PFSK-1 (cell line): Measurements from ENCODE around the gene GPR87.

Experiments
- FOXP2 ChIP-seq: optimal IDR thresholded peaks from 2 replicates; pipeline ENCODE3; 2011; ENCODE audit warnings: borderline replicate concordance, control low read depth, inconsistent platforms; ENCODE audit not compliant: insufficient read depth; ENCODE audit errors: extremely low read length, extremely low read depth
- POLR2AphosphoS5 ChIP-seq: IDR thresholded peaks from 2 replicates; pipeline ENCODE4 v1.6.1; 2012; ENCODE audit warnings: low read depth, mild to moderate bottlenecking, control low read depth, low read length, moderate library complexity
- TAF1 ChIP-seq: IDR thresholded peaks from 2 replicates; pipeline ENCODE4 v1.6.1; 2012; ENCODE audit warnings: low read length, control low read depth, borderline replicate concordance; ENCODE audit not compliant: insufficient read depth
- TF ChIP-seq, protein P1 (sequence below), 2 experiments: IDR thresholded peaks; 2 replicates each; pipeline versions ENCODE4 v1.6.1 to v1.8.0; 2011 to 2012; ENCODE audit warnings: low read depth in 2 of 2, low read length in 2 of 2, control low read depth in 1 of 2, inconsistent platforms in 1 of 2, mild to moderate bottlenecking in 1 of 2, moderate library complexity in 1 of 2; ENCODE audit not compliant: insufficient read depth in 1 of 2

DNA sequence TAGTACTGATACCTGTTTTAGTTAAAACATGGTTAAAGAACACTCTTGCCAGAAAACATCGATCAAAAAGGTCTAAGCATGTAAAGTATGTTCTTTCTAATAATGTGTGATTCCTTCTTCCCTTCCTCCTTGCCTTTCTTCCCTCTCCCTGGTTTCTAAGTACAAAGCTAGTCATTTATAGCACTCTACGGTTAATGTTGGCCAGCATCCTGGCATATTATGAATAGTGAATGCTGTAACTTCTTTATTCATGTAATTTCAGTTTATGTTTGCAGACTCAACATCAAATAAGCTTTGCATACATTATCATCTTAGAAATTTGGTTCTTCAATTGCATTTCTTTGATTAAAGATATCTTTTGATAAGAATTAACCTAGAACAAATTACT is 40.8 kb upstream of the GPR87 start:
- TF ChIP-seq, protein P1, sequence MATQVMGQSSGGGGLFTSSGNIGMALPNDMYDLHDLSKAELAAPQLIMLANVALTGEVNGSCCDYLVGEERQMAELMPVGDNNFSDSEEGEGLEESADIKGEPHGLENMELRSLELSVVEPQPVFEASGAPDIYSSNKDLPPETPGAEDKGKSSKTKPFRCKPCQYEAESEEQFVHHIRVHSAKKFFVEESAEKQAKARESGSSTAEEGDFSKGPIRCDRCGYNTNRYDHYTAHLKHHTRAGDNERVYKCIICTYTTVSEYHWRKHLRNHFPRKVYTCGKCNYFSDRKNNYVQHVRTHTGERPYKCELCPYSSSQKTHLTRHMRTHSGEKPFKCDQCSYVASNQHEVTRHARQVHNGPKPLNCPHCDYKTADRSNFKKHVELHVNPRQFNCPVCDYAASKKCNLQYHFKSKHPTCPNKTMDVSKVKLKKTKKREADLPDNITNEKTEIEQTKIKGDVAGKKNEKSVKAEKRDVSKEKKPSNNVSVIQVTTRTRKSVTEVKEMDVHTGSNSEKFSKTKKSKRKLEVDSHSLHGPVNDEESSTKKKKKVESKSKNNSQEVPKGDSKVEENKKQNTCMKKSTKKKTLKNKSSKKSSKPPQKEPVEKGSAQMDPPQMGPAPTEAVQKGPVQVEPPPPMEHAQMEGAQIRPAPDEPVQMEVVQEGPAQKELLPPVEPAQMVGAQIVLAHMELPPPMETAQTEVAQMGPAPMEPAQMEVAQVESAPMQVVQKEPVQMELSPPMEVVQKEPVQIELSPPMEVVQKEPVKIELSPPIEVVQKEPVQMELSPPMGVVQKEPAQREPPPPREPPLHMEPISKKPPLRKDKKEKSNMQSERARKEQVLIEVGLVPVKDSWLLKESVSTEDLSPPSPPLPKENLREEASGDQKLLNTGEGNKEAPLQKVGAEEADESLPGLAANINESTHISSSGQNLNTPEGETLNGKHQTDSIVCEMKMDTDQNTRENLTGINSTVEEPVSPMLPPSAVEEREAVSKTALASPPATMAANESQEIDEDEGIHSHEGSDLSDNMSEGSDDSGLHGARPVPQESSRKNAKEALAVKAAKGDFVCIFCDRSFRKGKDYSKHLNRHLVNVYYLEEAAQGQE (IDR thresholded peaks at IDR 0.05; ENCODE audit: insufficient read depth in 1 of 2, low read depth in 2 of 2, low read length in 2 of 2): no peak
- TF ChIP-seq POLR2AphosphoS5 (no peak), TAF1 (no peak), FOXP2 (no peak)
